Omental fat pad (tissue), 4 donors: ENCODE measurements around the gene HSPA9. TPM values are rescaled to one million over a fixed set of nuclear protein-coding genes. Genes with fewer than 3 reads are reported as not detected.
"Not testable (repeated sequence)": the region's sequence is repeated elsewhere in the genome, so short reads cannot be mapped to it uniquely, and the experiment has no call there.

ENCODE experiments used
- ATAC-seq: fragments of 150-250 bp; one replicate; pipeline ENCODE4 v1.9.1; 2016; ENCODE audit warnings: mild to moderate bottlenecking, moderate library complexity; ENCODE audit not compliant: low FRiP score
- DNase-seq: peaks from one replicate; pipeline ENCODE4 v3.0.0-alpha.2; 2019; ENCODE audit warnings: low spot score
- small RNA-seq: library from RNA; depleted of rRNA; stranded (forward); fragments of <200 nt; gene quantifications from one replicate; pipeline ENCODE3, GENCODE V24; 2016
- total RNA-seq, 4 donors: library from RNA; depleted of rRNA; stranded (reverse); fragments of >200 nt; gene quantifications; one replicate each; pipeline ENCODE4 v1.1.0, GENCODE V29; 2016
- TF ChIP-seq, protein P1 (sequence below), 3 donors: fragments of 450-650 bp; IDR thresholded peaks; one replicate each; pipeline ENCODE4 v1.5.1; 2016 to 2017; ENCODE audit warnings: antibody characterized with exemption in 3 of 3, mild to moderate bottlenecking in 3 of 3, moderate library complexity in 2 of 3

The HSPA9 gene
- total RNA-seq, 4 donors from 2014 or later: 212 to 482 (median 318) TPM

DNA sequence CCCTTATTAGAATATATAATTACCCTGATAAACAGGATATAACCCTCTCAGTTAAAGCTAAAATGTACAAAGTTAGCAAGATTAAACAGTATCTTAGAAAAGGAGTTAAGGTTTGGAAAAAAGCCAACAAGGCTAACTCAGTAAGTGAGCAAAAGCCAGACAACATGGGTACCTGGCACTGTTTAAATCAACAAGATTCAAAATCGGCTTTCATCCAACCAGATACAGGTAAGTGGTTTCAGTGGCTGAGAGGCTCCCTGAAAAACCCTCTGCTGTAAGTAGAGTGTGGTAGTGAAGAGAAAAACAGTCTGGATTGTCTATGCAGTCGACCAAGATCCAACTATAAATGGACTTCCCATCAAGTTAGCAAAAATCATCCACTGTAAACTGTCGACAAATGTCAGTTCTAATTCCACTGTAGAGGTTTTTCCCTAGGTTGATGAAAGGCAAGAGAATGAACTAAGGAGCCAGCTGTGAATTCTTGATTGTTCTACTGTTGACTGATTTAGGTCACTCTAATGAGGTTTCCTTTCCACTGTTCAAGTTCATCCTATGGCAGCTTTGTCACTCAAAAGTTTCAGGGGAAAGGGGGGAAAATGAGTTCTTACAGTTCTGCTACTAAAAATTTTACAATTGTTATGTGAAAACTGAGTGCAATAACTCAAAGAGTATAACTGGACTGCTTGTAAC lies 59.5 kb downstream of the HSPA9 start:
- TF ChIP-seq, protein P1, sequence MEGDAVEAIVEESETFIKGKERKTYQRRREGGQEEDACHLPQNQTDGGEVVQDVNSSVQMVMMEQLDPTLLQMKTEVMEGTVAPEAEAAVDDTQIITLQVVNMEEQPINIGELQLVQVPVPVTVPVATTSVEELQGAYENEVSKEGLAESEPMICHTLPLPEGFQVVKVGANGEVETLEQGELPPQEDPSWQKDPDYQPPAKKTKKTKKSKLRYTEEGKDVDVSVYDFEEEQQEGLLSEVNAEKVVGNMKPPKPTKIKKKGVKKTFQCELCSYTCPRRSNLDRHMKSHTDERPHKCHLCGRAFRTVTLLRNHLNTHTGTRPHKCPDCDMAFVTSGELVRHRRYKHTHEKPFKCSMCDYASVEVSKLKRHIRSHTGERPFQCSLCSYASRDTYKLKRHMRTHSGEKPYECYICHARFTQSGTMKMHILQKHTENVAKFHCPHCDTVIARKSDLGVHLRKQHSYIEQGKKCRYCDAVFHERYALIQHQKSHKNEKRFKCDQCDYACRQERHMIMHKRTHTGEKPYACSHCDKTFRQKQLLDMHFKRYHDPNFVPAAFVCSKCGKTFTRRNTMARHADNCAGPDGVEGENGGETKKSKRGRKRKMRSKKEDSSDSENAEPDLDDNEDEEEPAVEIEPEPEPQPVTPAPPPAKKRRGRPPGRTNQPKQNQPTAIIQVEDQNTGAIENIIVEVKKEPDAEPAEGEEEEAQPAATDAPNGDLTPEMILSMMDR (IDR thresholded peaks at IDR 0.05): no peak
- ATAC-seq: no peak
- DNase-seq: no peak

DNA sequence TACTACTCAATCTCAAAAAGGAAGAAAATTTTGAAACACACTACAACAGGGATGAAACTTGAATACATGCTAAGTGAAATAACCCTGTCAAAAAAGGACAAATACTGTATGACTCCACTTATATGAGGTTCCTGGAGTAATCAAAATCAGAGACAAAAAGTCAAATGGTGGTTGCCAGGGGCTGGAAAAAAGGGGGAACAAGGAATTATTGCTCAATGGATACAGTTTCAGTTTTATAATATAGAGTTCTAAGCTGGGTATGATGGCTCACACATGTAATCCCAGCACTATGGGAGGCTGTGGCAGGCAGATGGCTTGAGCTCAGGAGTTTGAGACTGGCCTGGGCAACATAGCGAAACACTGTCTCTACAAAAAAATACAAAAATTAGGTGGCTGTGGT lies 61.2 kb downstream of the HSPA9 start:
- ATAC-seq (no peak), DNase-seq (no peak)
- TF ChIP-seq, protein P1 (IDR thresholded peaks at IDR 0.05): no peak

DNA sequence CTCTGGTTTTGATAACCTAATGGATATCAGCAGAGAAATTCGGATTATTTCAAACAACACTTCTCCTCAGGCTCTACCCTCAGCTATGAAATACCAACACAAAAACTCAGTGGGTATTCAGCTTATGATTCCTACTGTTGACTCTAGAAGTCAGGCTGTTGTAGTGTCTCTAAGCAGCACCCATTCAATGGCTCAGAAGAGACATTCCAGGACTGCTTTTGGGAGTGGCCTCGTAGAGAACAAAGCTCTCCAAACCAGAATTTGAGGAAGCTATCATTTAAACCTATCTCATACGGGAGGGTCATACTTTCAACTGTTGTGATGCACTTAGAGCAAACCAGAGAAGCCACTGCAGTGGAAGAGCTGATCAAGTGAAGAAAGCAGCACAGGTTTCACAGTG lies 66.2 kb downstream of the HSPA9 start:
- ATAC-seq: no peak

DNA sequence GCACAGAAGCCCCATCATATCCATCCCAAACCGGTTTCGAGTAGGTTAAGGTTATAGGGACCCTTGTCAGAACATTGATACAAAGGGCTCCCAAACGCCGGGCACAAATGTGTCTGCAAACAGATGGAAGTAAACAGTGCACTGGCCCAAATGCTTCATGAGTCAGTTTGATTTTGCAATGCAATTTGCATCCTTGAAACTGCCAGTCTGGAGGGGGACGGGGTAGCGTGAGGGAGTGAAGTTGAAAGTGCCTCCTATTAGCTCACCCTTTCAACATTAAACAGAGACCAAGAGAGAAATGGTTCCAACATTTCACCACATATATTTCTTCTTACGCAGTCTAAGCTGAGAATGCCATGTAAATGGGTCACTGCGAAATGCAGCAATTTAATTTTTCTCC lies 67.7 kb downstream of the HSPA9 start:
- not testable (repeated sequence) for DNase-seq
- peak; percentile 84 for ATAC-seq

More for the DNA sequence above, 66.2 kb downstream of the HSPA9 start:
- TF ChIP-seq, protein P1 (IDR thresholded peaks at IDR 0.05): no peak
- no peak for DNase-seq

DNA sequence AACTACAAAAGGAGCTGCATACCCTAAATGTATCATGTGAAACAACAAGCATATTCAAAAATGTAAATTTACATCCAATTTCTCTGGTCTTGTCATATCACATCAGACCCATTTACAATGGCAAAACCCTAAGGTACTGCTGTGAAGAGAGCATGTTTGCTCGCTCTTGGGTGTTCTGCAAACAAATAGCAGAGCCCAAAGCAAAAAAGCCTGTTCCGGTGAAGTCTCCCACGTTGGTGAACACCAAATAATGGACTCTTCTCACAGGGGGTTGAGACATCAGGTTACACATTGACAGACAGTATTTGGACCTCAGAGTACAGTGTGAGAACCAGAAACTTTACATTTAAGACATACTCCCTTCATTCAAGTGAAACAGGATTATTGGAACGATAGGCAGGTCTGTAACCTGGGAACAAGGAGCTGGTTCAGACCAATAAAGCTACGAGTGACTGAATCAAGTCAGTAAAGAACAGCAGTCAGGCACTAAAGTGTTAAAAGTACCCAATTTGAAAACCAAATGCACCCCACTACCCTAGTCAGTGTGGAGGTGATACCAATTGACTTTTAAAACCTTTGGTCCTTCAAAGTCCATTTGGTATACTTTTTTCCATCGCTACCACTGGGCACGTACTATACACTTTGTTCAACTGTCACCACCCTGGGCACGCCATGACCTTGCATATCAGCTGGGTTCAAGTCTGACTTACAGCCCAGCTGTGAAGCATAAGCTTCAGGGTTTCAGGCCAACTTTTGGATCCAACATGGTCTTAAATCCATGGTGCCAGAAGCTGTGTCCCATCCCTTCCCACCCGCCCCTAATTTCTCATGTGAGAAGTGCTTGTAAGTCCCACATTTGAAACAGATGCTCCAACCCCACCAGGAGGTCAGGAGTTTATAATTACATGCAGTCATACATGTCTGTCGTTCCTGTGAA lies 68.6 kb downstream of the HSPA9 start:
- no peak for ATAC-seq
- TF ChIP-seq, protein P1 (IDR thresholded peaks at IDR 0.05): no peak
- no peak for DNase-seq

DNA sequence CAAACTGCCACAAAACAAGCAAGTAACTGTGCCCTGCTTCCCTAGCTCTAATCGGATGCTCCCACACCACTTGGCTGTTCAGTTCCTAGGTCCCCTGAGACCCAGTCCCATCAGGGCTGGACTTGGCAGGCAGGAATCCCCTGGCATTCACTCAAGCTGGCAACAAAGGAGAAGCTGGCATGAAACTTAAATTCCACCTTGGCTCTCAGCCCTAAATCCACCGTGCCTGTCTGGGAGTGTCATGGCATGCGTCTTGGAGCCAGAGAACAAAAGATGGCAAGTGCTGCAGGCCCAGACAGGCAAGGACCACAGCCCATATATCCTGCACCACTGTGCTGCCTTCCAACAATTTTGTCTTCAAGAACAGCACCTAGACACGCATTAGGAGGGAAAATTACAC lies 70.4 kb downstream of the HSPA9 start:
- DNase-seq: no peak
- TF ChIP-seq, protein P1 (IDR thresholded peaks at IDR 0.05): no peak
- ATAC-seq: no peak

Small RNA genes within 50 kb of the gene (small RNA-seq; reads per million reads assigned to genes)
- gene RF00154: 53.0 reads per million, percentile 95 among the genes with 10 or more reads in this experiment
- gene RF01210: not detected
- 938 reads per million, percentile 99 among the genes with 10 or more reads in this experiment for gene SNORD63

Other genes starting within 250 kb of the HSPA9 start
- under 1 TPM in 2 of 4 donors, not detected in 2; 0.56 to 0.72 TPM for gene CDC25C, start 243.6 kb downstream of the HSPA9 start, total RNA-seq
- gene FAM53C, start 237.1 kb downstream of the HSPA9 start, total RNA-seq: 10 to 100 TPM; 21.9 to 38.7 (median 25.3) TPM
- gene KDM3B, start 222.7 kb downstream of the HSPA9 start, total RNA-seq: 10 to 100 TPM; 47.6 to 66.2 (median 54.1) TPM
- gene REEP2, start 136.3 kb downstream of the HSPA9 start, total RNA-seq: 1 to 10 TPM in 3 of 4 donors, under 1 TPM in 1; 0.84 to 7.0 (median 2.0) TPM
- 100 to 1,000 TPM in 3 of 4 donors, 10 to 100 TPM in 1; 95.1 to 280 (median 157) TPM for gene EGR1, start 109.9 kb downstream of the HSPA9 start, total RNA-seq
- gene ETF1, start 32.2 kb downstream of the HSPA9 start, total RNA-seq: 100 to 1,000 TPM in 3 of 4 donors, 10 to 100 TPM in 1; 69.8 to 195 (median 141) TPM
- 100 to 1,000 TPM; 251 to 326 (median 274) TPM for gene CTNNA1, start 178.0 kb upstream of the HSPA9 start, total RNA-seq